HCEC 1CT (cell line): ENCODE results near the gene CFAP61.

Experiments
- DNase-seq: peaks from one replicate; pipeline ENCODE4 v3.0.0-alpha.2; 2017

CFAP61 gene

DNA sequence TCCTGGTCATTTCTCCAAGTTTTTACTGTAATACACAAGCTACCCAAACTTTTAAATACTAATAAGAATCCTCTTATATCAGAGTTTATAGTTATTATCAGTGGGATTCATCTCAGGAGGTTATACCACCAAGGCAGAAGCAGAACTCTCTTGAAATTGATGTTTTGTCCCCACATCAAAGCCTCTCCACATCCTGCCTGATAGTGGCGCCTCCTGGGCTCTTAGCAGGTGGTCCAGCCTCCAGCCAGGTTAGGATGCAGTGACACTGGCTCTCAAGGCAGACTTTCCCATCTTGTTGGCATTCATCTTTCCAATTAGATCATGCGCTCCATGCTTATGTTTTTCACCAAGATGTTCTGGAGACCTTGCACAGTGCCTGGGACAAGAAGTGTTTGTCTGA lies 233.7 kb downstream of the CFAP61 start:
- no peak for DNase-seq

DNA sequence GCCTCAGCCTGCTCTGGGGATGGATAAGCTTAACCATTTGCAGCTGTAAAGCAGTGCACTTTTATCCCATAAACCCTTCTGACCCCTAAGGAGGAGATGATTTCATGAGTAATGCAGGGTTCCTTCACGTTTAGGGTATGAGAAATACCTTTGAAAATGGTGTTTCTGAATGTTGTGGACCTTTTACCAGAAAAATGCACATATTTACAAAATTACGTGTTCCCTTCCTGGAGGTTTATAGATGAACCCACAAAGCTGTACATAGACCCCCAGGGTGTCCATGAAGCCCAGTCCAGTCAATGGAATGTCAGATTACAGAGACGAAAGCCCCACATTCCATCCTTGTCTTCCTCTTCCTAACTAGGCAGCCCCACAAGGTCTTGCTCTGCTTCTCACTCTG lies 237.0 kb downstream of the CFAP61 start:
- DNase-seq: no peak

DNA sequence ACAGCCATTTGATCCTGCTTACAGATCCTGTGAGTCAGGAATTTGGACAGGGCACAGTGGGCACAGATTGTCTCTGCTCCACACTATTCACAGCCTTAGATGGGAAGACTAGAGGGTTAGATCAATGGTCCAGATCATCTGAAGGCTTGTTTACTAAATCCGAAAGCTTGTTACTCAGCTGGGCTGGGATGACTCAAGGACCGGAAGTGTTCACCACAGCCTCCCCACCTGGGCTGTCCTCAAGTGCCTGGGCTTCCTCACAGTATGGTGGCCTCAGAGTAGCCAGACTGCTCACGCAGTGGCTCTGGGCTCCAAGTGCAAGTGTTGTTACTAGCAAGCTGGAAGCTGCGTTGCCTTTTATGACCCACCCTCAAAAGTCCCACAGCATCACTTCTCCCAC lies 240.1 kb downstream of the CFAP61 start:
- no peak for DNase-seq

DNA sequence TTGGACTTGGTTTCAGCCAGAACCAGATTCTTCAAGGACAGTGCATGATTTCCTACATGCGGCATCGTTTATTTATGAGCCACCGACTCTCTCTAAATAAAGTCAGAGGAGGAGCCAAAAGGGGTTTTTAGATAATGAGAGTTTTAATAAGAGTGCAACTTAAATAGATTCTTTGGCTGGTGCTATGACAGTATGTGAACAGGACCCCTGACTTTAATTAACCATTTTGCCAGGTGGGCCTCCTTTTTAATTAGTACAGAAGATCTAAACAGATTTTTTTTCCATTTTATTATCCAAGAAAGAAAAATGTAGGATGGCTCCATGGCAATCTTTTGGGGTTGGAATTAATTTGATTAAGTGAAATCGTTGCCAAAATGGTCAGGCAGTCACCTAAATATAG lies 240.8 kb downstream of the CFAP61 start:
- DNase-seq: no peak

DNA sequence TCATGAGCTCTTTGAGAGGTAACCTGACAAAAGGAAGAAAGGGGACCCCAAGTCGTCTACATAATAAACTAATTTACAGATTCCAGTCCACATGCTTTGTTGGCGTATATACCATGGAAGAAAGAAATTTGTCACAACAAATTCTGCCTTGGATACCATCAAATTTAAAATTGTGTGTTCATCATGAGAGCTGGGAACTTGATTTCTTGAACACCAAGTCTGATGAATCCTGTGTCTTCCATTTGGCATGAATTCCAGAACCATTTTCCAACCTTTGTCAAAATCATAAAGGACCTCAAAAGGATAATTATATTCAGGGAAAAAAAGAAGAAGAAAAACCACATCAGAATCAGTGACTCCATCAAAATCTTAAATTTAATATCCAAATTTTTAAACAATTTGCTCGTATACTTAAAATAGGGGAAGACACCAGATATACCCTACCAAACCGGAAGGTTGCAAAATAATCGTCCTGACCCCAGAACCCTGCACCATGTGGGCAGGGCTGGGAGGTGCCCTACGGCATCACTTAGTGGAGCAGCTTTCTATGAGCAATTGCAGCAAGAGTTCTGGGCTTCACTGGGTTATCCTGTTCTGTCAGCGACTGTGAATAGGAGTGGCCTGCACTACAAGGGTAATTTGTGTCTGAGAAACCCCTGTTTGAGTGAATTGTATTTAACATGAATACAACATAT lies 241.5 kb downstream of the CFAP61 start:
- DNase-seq: no peak

DNA sequence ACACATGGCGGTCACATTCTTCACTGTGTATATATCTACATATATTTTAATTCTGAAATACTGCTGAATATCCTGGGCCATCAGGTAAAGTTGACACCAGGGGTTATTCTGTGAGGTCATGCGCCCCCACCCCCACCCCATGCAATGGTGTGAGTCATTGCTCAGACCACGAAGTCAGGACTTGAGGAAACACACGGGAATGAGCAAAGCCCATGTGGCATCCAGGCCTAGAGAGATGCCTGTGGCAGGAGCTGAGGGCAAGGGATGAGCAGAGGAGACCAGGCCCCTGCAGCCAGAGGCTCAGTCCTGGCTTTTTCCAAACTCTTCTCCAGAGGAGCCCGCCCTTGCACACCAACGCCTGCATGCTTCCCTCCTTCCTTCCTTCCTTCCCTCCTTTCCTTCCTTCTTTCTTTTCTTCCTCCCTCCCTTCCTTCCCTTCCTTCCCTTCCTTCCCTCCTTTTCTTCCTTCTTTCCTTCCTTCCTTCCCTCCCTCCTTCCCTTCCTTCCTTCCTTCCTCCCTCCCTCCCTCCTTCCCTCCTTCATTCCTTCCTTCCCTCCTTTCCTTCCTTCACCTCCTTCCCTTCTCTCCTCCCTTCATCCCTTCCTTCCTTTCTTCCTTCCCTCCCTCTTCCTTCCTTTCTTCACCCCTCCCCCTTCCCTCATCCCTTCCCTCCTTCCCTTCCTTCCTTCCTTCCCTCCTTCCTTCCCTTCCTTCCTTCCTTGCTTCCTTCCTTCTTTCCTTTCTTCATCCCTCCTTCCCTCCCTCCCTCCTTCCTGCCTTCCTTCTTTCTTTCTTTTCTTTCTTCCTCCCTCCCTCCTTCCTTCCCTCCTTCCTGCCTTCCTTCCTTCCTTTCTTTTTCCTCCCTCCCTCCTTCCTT lies 243.5 kb downstream of the CFAP61 start:
- DNase-seq: no peak

DNA sequence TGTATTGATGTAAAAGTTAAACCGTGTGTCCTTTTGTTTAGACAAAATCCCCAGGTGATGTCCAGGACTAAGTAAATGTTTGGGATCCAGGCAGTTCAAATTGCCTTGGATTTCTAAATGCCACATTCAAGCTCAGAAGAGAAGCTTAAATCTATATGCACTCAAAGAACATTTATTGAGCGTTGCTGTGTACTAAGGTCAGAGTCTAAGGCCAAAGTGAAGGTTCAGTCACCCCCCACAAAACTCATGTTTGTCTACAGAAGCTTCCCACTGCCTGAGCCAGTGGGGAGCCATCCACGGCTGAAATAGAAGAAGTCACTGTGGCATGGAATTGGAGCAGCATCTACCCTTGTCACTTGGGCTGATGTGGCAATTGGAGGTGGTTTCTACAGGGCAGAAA lies 244.8 kb downstream of the CFAP61 start:
- no peak for DNase-seq

DNA sequence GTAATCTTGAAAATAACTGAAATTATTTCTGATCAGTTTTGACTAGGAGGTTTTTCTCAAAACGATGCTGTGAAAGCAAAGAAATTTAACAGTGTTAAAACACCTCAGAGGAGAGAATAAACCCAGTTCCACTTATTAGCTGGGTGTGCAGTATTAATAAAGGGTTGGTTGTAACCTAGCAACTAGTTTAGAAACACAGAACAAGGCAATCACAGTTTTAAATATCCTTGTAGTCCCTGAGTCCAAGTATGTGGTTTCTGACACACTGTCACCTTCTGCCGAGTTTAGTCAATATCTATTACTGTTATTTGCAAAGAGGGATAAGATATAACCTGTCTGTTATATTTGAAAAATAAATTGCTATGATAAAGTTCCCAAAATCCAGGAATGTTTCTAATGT lies 245.4 kb downstream of the CFAP61 start:
- no peak for DNase-seq

DNA sequence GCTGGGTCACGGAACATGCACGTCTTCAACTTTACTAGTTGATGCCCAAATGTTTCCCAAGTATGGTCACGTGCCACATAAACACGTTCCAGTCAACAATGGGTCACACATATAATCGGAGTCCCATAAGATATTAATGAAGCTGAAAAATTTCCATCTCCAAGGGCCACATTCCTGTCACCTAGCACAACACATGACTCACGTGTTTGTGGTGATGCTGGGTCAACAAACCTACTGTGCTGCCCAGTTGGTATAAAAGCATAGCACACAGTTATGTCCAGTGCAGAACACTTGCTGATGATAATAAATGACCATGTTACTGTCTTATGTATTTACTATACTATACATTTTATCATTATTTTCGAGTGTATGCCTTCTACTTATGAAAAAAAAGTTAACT lies 247.6 kb downstream of the CFAP61 start:
- DNase-seq: no peak

DNA sequence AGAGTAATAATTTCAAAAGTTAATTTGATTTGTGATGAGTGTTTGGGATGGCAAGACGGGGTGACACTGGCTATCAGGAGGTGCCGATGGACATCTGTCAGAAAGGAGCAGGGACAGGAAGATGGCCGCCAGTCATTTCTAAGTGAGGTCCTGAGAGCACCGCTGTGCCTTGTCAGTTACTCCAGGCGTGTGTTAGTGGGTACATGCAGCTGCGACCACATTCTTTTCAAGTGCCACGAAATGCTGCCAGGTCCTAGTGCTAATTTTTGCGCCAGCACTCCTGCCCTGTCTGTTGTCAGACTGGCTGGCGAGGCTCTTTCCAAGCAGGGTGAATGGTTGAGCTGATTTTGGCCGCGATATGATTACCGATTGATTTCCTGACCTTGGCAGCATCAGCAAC lies 251.0 kb downstream of the CFAP61 start:
- no peak for DNase-seq

DNA sequence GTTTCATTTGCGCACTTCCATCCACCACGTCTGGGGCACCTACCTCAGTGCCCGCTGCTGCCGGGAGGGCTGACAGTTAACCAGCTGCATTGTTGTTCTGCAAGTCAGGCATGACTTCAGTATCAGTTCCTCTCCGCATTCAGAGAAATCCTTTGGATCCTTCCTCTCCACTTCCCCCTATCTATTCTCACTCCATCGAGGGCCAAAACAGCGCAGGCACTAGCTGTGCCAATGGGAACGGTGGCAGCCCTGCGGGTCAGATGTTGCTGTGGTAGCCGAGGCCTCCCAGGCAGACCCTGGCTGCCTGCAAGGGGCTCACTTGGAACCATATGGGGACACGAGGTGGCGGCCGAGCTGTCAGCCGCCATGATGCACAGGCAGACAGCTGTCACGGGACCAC lies 251.4 kb downstream of the CFAP61 start:
- no peak for DNase-seq

DNA sequence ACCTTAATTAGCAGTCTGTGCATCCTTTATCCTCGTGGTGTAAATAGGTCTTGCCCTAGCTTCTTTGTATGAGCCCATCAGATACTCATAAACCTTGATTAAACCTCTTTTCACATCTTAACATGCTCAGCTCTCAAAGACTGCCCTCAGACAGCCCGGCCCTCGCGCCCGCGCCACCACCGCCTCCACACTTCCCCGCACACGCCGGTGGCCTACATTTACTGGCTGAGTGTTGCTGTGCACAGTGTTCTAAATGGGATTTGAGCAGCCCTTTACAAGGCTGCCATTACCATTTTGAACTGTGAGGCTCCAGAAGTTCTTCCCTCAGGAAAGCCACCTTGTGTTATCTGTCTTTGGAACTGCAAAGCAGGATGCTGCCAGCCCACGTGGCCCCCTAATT lies 252.6 kb downstream of the CFAP61 start:
- DNase-seq: no peak

DNA sequence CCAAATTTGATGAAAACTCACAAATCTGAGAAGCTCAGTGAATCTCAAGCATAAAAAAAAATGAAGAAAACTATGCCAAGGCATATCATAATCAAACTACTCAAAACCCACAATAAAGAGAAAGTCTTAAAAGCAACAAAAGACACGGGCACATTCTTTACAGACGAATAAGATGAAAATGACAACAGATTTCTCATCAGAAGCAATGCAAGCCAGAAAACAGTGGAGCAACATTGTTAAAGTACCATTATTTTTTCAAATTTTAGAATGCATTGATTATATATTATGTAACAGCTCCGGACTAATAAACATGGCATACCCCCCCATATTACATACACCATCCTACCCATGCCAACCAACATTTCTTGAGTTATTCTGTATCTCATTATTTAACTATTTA lies 260.2 kb downstream of the CFAP61 start:
- no peak for DNase-seq

DNA sequence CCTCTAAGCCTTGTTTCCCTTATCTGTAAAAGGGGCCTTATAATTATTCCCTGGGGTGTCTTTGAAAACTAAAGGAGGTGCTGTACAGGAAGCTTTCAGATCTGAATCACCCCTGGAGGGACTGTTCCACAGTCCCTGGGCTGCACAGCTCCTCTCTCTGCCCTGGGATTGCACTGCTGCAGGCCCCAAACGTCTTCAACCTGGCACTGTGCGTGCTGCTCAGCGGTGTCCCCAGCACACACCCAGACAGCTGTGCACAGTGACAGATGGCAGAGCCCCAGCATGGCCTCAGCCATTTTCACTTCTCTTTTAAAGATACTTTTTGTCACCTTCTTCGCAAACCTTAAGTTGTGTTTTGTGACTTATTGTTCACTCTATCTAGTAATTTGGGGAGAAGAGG lies 264.9 kb downstream of the CFAP61 start:
- DNase-seq: no peak

DNA sequence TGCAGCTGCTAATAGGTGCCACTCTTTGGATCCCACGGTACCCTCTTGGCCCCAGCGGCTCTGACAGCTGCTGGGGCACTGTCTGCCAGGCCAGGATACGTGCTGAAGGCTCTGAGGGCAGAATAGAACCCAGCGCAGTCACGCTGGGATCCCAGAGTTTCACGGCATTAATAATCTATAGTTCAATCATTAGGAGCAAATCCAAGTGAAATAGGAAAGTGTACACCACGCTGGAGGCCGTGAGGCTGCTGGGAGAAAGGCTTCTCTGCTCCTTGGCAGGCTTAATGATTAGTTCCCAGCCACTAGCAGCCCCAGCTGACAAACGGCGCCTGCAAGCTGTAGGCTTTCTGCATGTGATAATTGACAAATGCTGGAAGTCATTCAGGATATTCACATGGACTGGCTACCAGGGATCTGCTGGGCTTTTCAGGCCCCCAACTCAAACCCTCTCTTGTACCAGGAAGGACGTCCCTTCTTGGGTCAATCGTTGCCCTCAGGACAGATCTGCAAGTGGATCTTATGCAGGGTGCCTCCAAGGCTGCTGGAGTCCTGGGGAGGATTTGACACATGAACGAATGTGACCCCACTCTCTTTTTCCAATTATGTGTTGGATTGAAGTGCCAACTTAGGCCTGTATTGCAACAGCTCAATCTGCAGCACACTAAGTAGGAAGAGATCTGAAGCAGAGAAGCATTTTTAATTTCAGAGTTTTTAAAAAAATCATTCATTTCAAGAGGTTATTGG lies 265.5 kb downstream of the CFAP61 start:
- DNase-seq: no peak

DNA sequence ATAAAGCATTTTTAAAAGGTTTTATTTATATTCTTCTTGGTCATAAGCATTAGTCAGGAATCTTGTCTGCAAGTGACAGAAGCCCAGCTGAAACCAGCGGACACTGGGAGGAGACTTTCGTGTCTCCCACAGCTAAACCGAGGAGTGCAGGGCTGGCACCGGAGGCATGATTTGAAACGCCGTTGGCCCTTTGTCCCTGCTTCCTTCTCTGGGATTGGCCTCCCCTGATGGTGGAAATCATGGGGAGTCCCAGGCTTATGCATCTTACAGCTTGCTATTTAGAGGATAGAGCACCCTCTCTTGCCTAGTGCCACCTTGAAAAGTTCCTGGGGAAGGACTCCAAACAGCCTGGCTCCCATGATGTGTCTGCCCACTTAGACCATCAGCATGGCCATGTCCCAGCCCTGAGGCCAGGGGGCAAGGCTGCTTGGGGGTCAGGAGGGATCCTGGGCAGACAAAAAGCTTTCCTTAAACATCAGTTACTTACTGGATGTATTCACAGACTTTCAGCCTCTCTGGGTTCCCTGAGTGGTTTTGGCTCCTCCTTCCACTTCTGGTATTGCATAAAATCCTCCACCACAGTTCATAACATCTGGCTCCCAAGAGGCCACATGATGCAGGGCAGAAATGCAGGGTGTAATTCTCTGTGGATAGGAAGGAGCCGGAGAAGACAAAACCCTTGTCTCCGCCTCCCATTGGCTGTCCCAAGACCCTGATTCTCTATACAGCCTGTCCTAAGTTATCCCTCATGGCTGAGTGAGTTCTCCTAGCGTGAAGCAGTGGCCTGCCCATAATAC lies 266.2 kb downstream of the CFAP61 start:
- DNase-seq: no peak

DNA sequence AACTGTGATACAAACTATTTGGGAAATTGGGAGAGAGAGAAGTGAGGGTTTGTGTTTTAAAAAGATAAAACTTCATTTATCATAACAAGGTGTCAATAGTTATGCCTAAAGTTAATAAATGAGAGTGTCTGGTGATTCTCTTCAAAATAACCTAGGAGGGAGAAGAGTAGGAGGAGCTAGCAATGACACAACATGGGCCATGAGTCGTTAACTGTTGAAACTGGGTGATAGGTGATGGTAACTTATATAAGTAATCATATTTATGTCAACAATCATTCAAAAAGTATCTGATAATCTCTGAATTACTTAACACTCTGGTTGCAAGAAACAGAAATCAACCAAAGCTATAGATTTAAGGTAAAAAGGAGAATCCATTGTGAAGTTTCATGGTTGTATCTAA lies 268.8 kb downstream of the CFAP61 start:
- no peak for DNase-seq

DNA sequence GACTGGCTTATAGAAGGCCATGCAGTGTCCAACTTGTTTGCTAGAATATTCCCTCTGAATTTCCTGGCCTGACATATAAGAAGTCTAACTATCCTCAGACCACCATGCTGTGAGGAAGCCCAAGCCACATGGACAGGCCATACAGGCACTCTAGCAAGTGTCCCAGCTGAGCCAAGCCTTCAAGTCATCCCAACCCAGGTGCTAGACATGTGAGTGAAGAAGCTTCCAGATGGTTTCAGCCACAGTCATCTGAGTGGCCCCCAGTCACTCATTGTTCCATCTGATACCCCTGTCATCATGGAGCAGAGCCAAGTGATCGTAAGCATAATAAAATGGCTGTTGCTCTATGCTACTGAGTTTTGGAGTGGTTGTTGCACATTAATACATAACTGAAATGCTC lies 269.6 kb downstream of the CFAP61 start:
- no peak for DNase-seq

DNA sequence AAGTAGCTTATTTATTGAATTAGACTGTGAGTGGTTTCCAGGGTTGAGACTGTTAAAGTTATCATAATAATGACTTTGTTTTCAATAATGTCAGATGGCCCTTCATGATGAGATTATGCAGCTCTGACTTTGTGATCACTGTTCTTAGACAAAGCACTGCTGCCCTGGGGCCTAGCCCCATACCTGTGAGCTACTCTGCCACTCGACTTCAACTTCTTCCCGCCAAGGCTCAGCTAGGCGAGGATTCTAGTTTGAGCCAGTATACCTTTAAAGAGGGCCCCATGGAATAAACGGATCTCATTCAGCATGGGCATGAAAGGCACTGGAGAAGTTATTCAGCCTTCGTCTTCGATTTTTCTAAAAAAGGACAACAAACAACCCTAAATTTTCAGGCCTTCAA lies 270.6 kb downstream of the CFAP61 start:
- no peak for DNase-seq

DNA sequence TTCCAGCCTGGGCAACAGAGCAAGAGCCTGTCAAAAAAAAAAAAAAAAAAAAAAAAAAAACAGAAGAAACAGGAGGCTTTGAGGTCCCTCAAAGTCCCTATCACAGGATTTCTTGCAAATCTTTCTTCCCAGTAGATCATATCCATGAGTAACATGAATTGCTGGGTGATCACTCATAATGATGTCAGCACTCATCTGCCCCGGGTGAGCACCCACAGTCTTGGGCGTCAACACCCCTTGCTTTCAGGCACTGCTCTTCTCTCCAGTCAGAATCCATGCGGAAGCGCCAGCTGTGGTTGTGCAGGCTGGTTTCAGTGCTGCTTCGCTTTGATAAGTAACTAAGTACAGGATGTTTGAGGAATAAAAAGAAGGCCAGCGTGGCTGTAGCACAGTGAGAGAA lies 275.4 kb downstream of the CFAP61 start:
- DNase-seq: peak; percentile 53

DNA sequence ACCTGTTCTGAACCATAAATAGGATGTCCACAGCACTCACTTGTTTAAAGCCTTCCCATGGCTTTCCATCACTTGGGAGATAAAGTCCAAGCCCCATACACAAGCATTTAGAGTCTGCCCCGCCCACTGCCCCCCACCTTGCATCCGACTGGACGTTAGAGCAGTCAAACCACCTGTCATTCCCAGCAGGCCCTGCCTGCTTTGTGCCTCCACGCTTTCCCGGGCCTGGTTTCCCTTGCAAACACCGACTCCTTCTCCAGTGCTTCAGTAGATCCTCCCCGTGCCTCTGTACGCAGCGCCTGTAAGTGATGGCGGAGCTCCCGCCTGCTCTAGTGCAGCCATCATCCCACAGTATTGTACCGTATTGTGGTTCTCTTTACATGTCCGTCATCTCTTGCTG lies 277.2 kb downstream of the CFAP61 start:
- DNase-seq: no peak

DNA sequence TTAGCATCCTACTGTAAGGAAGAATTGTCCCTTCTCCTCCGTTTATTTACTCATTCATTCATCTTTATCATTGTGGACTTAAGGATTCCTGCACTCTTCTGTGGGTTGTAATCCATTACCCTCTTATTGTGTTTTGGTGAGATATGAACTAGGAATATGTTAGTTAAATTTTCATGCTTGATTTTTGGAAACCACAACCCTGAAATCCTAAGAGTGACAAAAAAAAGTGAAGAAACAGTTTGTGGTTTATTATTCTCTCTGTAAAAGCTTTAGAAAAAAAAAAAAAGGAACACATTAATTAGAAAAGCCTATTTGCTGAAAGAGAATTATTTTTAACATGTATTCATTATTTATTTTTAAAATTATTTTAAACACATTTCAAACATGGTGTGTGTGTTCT lies 278.8 kb downstream of the CFAP61 start:
- no peak for DNase-seq

DNA sequence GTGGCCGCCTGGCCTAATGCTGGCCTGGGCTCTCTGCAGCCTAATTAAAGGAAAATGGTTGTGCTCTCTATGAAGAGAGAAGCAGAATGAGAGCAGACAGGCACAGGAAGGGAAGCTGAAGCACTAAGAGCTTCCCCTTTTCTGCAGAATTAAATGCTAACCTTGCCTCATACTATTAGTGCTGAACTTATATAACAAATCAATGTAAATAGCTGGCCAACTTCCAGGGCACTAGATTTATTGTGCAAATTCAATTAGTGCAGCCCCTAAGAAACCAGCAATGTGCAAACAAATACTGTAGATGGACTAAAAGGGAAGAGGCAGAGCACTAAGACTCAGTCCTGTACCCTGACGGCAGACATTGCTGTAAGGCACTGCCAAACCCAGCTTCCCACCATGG lies 279.5 kb downstream of the CFAP61 start:
- DNase-seq: no peak
